UCSD-AML1 (cell line): ENCODE data around the gene HES5.

Source experiments
- DNase-seq: peaks from one replicate; lab custom pipeline; 2025; ENCODE audit not compliant: unreplicated experiment; lab: John Stamatoyannopoulos, UW

The HES5 gene

DNA sequence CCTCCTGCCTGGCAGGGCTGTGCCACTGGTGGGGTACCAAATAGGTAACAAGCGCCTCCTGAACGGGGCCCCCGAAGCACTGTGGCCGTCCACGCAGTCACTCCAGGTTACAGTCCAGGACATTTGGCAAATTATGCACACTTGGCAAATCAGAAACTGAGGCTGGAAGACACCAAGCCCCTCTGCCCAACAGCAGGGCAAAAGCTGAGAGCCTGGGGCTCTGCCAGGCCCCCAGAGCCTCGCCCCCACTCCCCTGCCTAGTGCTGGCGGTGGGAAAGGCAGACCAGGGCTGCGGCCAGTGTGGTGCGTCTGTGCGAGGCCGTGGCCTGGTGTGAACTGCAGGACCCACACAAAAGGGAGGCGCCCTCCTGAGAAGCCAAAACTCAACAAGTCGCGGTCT, 13.1 kb downstream of the HES5 start:
- DNase-seq = no peak

GRCh38 chr1:2516124-2516523, 13.9 kb downstream of the HES5 start:
- no peak for DNase-seq

DNA sequence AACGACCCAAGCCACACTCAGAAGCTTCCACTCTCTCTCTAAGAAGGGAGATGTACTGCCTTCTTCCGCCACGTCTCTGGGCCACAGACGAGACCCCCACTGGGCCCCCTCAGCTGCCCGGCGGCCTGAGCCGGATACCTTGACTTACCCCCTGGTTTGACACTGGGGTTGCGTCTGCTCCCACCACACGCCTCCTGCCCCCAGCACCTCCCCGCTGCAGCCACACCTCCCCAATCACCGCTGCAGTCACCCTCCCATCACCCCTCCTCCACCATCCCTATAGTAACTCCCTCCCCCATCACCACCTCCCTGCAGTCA, 14.3 kb downstream of the HES5 start:
- no peak for DNase-seq

DNA sequence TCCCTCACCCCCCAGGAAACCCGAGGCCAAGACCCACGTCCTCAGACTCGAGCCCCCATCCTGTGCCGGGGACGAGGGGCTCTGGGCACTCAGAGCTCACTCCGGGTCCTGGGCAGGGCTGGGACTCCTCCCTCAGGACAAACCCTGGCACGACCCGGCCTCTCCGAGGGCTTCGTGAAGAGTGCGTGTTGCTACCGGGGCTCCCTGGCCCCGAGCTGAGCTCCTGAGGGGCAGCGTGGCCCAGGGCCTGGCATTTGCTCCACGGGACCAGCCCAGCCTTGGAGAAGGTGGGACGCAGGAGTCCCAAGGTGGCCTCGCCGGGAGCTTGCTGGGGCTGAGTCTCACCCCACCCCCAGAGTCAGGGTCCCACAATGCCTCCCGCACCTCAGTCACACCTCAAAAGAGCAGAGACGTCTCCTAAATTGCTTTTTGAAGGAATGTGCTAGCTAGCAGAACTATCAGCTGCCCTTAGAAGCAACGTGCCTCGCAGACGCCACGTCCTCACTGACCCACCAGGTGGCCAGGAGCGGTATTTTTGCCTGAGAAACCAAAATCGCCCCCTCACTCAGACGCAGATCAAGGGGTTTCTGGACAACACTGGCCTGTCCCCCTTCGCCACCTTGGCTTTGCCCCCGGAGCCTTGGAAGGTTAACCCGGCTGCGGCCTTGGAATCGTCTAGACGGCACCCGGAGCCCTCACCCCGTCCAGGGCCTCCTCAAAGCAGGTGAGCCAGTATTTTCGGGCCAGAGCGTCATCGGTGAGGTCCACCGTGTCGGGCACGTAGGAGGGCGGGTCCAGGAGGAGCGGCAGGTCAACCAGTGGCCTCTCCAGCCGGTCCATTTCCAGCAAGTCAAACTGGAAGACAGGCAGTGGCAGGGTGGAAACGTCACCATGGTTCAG, 14.9 kb downstream of the HES5 start:
- DNase-seq = no peak

DNA sequence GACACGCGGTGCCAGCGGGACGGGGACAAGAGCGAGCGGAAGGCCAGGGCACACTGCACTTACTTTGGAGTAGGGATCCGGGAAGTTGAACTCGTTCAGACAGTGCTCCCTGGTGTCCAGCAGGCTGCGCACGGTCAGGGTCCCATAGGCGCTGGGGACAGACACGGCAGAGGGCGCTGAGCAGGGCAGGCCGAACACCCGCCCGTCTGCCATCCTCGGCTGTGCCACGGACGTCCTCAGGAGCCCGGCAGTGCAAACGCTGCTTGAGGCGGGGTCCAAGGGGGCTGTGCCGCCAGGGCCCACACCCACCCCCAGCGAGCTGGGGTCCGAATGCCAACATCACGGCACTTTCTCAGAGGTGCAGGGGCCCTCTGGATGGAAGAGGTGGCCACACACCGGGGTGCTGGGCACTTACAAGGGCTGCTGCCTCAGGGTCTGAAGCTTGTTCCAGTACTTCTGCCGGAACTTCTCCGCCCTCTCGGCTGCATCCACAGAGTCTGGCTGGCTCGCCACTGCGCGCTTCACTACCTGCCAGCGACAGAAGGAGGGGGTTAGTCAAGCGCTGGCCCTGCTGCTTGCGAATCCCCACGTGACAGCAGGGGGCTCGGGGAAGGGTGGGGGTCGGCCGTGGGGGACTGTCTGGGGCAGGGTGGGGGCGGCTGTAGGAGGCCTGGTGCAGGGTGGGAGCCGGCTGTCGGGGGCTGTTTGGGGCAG, 16.0 kb downstream of the HES5 start:
- no peak for DNase-seq

DNA sequence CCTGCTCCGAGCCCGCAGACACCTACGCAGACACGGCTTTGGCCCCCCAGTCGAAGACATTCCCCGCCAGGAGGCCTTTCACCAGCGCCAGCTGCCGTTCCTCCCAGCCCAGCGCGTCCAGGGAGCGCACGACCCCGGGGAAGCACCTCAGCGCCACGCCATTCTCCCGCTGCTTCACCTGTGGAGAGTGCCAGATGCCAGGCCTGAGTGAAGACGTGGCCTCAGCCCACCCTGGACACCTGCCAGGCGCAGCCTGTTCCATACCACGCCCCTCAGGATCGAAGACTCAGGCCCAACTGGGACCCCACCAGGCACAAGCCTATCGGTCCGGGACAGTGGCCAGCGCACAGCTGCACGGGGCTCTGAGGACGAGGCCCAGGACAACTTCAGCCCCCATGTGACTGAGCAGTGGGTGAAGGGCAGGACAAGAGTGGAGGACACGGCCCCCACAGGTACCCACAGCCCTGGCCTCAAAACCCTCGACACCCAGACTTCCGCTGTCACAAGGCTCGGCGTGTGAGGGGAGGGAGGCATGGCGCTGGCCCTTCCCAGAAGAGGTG, 17.1 kb downstream of the HES5 start:
- no peak for DNase-seq

DNA sequence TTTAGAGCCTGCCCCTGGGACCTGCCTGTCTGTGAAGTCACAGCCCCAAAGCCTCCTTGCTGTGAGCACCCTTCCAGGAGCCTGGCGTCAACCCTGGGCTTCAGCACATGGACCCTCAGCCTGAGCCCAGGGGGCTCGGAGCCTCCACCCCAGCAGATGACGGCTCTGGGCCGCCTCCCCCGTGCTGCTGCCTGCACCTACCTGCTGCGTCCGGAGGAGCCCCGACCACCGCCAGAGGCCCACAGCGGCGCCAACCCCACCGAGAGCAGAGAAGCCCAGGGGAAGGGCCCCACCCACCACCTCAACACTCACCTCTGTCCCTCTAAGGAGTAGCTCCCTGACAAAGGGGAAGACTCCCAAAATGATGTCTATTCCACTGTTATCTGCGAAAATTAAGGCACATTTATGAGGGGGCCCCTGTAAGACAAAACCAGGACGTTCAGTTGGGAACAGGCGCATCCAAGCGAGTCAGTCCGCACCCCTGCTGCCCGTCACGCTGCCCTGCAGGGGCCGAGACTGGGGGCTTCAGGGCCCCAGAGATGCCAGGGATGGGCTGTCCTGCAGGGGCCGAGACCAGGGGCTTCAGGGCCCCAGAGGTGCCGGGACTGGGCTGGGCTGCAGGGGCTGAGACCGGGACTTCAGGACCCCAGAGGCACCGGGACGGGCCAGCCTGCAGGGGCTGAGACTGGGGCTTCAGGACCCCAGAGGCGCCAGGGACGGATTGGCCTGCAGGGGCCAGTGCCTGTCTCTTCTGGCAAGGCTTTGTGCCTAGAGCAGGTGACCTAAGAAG, 19.5 kb downstream of the HES5 start:
- no peak for DNase-seq

DNA sequence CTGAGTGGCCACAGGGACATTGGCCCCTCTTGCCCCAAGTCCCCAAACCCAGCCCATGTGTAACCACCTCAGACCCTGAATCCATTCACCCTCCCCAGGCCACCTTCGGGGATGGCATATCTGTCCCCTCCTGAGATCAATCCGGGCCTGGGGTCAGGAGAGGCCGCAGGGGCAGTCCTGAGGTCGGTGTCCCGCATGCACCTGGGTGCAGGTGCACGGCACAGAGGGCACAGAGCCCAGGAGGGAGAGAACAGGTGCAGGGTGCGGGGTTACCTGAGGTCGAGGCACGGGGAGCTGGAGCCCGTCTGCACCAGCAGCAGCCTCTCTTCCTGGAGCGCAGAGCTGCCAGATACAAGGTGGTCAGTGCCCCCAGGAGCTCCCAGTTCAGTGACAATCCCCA, 20.5 kb downstream of the HES5 start:
- DNase-seq = no peak

- DNase-seq = no peak
Observed at GRCh38 chr1:2508751-2509150, 21.3 kb downstream of the HES5 start.

DNA sequence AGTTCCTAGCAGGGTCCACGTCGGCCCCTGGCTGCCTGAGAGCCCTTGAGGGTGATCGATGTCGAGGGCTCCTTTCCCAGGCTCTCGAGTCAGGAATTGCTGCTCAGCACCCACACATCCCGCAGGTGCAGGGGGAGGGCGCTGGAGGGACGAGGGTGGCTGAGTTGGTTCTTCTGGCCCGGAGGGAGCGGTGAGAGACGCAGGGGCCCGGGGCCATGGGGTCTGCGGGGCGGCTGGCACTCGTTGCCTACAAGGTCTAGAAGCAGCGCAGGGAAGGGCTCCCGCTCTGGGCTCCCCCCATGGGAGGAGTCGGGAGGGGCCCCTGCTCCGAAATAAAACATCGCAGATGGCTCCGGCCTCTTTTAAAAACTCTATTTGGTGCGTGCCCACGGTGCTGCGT, 21.9 kb downstream of the HES5 start:
- DNase-seq = no peak

- no peak for DNase-seq
Observed at GRCh38 chr1:2507744-2508155, 22.3 kb downstream of the HES5 start.

DNA sequence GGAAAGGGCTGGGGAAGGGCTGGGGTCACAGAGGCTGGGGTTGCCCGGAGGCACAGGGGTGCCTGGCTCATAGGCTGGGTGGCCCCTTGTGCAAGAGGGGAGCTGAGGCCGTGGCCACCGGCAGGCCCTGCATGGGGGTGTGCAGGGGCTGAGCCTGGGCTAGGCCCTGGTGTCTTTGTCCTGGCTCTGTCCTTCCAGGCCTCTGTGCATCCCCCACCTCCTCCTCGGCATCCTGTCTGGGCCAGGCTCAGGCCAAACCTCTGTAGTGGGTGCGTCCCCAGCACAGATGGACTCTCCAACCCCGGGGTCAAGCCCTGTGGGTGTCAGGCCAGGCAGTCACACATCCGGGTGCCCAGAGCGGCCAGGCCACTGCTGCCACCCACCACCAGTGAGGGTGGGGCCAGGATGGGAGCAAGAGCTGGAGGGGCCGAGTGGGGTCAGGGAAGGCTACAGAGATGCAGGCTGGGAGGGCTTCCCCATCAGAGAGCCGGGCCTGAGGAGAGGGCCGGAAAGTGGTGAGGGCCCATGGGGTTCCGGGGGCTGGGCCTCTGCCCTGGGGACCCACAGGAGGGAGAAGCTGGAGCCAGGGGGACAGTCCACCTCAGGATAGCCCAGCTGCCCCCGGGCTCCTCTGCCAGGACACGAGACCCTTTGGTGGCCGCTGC, 23.0 kb downstream of the HES5 start:
- DNase-seq = no peak

- DNase-seq = no peak
Observed at GRCh38 chr1:2506007-2506860, 23.8 kb downstream of the HES5 start.

- DNase-seq = no peak
Observed at GRCh38 chr1:2505461-2505994, 24.5 kb downstream of the HES5 start.

DNA sequence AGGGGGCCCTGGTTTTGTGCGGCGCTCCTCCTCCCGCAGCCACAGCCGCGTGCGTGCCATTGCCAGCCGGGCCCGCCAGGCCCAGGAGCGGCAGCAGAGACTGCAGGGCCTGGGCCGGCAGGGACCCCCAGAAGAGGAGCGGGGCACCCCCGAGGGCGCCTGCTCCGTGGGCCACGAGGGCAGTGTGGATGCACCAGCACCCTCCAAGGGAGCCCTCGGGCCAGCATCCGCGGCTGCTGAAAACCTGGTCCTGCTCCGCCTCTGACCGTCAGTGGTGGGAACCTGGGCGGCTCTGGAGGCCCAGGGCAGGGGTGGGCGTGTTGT, 25.2 kb downstream of the HES5 start:
- DNase-seq = no peak

- no peak for DNase-seq
Observed at GRCh38 chr1:2504225-2504948, 25.7 kb downstream of the HES5 start.

- no peak for DNase-seq
Observed at GRCh38 chr1:2503554-2504224, 26.4 kb downstream of the HES5 start.

- DNase-seq = no peak
Observed at GRCh38 chr1:2502661-2503553, 27.2 kb downstream of the HES5 start.
